Measurements from ENCODE around the gene FGFRL1. TPM values are rescaled to one million over a fixed set of nuclear protein-coding genes. Genes with fewer than 3 reads are reported as not detected.
A peak's percentile ranks its signal among the peaks of the same experiment; 100 is the strongest.

FGFRL1 gene
- total RNA-seq, 1 donor from 2014 or later = 2.3 TPM

DNA sequence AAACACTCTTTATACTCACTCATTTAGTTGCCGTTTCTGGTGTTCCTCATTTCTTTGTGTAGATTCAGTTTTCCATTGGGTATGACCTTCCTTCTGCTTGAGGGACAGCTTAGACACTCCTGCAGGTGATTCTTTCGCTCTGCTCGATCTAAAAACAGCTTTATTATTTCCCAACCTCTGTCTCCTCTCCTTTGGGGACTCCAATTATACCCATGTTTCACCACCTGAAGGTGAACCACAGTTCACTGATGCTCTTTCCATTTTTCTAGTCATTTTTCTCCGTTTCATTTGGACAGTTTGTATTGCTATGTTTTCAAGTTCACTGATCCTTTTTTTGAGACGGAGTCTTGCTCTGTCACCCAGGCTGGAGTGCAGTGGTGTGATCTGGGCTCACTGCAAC, 4.6 kb upstream of the FGFRL1 start:
- no peak for DNase-seq

DNA sequence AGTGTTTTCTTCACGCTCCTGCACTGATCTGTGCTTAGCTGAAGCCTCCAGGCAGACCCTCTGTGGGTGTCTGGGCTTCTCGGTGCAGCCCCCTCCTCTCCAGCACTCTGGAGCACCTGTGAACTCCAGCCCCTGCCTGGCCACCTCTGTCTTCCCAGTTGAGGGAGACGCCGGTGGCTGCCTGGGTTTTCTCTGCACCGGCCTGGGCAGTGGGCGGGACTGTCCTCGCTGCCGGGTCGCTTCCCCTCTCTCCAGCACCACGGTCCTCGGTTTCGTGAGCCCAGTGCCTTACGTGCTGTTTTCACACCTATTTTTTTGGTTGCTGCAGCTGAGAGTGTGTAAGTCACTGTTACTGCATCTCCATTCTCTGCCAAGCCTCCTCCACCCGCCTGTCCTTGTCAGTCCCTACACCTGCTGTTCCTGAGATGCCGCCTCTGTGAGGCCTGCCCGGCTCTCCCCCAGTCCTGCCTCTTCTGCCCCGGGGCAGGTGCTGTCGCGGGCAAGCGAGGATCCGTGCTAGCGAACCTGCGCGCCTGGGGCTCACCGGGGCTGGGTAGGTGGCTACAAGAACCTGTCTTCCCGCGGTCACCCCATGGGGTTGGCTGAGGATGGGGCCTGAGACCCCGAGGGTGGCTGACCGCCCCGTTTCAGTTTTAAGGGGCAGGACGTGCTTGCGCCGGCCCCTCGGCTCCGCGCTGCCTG, 2.4 kb upstream of the FGFRL1 start:
- DNase-seq = no peak

DNA sequence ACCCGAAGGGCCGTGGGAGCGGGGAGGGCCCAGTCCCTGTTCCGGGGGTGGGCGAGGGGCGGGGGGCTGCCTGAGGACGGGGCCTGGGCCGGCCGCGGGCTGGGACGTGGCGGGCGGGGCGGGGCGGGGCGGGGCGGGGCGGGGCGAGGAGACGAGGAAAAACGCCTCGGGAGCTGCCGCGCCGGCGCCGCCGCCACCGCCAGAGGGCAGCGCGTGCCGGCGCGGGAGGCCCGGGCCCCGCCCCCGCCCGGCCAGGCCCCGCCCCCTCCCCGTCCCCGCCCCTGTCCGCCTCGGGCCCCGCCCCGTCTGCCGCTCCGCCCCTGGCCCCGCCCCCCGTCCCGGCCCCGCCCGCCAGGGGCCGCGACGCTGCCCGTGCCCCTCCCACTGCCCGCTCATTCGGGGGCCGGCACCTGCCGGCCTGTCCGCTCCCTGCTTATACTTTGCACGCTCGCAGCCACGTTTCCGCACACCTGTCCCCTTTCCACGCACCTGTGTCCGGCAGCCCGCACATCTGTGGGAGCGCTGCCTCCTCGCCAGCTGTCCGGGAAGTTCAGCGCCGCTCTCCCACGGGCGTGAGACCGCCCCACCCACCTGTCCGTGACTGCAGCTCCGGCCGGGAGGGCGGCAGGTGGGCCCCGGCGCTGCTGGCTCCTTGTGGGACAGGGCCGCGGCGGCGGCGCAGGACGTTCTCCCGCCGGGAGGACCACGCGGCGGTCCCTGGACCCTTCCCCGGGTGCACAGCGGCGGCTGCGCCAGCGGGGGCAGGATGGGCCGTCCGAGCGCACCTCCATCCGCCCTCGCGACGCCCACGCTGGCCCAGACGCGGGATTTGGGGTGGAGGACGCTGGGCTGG, 1.7 kb upstream of the FGFRL1 start:
- peak; percentile 44 for DNase-seq

DNA sequence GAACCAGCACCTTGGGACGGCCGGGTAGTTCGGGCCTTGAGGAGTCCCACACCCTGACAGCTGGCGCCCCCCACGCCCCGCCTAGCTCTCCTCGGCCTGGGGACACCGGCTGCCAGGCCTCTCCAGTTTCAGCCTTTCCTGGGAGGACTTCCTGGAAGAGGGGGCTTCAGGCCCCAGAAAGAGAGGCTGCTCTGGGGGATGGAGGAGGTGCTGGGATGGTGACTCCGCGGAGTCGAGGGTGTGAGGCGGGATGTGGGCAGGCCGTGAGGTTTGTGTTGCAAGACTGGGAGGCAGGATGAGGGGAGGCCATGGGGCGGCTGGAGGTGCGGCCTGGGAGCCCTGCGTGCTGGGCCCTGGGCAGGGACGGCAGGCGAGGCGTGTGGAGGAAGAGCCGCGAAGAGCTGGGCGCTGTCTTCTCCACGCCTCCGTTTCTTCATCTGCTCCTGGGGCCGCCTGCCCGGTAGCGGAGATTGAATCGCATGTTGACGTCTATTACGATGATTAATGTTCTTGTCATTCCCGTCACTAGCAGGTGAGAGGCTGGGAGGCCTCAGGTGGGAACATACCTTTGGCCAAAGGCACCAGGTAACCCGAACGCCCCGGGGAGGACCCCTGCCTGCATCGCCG, 918 bp upstream of the FGFRL1 start:
- peak; percentile 20 for DNase-seq

DNA sequence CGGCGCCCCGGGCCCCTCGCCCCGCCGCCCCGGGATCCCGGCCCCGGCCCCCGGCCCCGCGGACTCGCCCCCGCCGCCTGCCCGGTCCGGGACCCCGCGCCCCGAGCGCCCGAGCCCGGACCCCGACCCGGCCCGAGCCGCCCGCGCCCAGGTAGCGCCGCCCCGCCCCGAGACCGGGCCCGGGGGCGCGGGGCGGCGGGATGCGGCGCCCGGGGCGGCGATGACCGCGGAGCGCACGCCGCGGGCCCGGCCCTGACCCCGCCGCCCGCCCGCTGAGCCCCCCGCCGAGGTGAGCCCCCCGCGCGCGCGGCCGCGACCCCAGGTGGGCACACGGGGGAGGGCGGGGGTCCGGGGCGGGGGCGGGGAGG, 224 bp downstream of the FGFRL1 start:
- DNase-seq = no peak

DNA sequence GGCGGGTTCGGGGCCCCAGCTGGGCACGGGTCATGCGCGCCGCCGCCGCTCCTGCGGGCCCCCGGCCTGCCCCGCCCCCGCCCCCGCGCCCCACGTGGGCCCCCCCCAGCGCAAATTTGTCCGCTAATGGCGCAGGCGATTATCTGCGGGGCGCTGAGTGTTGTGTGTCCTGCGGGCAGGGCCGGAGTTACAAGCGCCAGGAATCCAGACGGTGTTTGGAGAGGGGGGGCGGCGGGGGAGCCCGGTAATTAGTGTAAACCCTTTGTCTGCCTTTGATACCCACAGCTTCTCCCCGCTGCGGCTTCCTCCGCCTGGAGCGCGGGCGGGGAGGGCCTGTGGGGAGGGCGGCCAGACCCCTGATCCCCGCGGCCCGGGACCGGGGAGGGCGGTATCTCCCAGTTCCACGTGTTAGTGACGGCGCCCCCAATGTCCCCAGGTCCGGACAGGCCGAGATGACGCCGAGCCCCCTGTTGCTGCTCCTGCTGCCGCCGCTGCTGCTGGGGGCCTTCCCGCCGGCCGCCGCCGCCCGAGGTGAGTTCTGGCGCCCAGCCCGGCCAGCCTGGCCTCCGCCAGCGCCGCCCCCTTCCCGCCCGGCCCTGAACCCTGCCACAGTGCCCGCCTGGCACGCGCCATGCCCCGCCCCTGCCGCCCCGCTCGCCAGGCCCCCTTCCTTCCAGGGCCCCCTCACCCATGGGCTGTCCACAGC, 761 bp downstream of the FGFRL1 start:
- DNase-seq = no peak

DNA sequence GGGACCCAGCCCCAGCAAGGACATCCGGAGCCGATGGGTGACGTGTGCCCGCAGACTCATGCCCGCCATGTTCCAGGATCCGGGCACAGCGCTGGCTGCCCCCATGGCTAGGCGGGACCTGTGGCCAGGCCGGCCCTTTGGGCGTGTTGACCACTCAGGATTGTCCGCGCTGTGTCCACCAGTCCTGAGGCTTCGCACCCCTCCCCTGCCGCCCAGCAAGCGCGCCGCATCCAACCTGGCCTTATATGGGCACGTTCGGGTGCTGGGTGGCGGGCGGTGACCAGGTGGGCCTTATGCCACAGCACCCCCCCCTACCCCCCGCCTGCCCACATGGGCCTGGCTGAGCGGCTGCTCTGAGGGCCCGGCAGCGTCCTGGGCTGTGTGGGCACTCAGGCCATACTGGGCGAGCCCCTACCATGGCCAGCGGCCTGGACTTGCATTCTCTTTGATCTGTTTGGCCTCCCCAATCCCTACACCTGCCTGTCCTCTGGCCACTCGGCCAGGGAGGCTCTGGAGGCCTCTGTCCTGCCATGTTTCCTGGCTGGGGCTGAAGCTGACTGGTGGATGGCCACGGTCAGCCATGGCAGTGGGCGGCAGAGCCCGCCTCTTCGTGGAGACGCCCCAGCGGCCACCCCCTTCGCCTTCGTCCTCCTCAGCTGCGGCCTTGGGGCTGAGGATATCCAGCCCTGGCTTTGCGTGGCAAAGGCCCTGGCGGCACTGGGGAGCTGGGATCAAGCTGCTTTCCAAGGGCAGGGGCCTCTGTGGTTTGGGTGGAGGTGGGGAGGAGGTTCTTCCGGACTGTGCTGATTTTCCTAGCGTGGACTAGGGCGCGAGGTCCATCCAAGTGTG, 2.0 kb downstream of the FGFRL1 start:
- DNase-seq = no peak

DNA sequence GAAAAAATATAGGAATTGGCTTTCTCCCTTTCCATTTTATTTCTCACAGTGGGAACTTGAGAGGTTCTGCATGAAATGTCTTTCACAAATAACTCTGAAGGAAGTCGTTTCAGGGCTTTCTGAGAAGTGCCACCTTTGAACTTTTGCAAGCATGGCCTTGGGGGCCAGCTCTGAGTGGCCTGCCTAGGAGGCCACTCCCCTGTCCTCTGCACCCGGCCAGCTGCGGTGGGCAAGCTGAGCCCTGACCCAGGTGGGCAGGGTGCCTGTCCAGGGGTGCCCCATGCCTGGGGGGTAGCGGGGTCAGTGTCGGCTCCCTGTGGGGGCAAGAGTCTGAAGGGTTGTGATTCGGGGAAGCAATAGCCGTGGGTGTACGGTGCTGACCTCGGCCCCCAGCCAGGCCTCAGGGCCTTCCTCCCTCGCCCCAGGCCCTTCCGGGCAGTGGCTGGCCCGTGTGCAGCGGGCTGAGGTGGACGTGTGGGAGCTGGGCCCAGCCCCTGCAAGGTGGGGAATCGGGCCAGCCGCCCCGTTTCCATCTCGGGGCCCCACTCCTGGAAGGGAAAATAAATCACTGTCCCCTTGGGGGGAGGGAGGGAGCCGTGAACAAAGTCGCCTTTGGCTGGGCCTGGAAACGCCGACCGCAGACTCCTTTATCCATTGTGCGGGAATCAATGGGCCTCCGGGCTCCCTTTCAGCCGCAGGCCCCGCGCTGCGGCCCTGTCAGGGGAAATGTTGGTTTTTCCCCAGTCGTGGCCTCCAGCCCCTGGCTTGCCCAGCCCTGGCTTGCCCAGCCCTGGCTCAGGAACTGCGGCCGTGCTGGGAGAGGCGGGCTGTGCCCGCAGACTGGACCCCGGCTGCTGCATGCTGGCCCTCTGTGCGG, 3.1 kb downstream of the FGFRL1 start:
- DNase-seq = peak; percentile 61

DNA sequence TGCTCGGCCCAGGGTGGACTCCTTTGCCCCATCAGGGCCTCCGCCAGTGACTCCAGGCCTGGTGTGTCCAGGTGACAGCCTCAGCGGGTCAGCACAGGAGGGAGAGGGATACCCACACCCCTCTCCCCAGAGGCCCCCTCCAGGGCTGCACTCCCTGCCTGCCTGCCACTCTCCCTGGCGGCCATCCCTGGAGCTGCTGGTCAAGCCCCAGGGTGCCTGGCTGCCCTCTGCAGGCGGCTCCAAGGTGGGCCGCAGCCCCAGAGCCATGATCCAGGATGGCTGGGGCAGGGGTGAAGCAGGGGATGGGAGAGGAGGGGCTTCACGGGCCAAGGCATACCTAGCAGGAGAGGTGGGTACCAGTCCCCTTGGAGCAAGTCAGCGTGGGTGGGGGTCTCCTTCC, 3.8 kb downstream of the FGFRL1 start:
- DNase-seq = no peak

DNA sequence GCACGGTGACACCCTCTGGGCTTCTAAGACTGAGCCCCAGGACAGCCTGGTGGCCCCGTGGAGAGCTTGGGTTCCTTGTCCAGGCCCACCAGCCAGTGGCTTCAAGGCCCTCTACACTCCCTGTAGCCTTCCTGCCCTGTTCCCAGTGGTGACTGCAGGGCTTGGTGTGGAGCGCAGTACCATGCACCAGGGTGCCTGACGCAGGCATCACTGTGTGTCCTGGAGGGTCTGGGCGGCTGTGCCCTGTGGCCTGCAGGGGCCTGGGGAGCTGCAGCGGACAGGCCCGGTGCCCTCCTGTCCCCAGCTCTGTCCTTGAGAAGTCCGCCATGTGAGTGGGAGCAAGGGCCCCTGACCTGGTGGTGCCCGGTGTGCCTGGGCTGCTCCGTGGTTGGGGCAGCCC, 4.3 kb downstream of the FGFRL1 start:
- DNase-seq = no peak

DNA sequence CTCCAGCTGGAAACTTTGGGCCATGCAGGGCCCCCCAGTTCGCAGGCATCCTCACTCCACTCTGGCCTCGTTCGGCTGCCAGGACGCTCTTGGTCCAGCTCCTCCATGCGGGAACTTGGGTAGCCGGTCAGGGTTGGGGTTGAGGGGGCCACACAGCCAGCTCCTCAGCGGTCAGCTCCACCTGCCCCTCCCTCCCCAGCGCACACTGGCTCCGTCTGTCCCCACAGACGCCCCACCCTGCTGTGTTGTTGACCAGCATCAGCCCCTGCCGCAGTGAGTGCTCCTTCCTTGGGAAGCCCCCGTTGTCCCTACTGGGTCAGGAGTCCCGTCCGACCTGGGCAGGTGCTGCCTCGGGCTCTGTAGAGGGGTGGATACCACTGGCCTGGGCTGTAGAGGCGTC, 5.8 kb downstream of the FGFRL1 start:
- DNase-seq = no peak

DNA sequence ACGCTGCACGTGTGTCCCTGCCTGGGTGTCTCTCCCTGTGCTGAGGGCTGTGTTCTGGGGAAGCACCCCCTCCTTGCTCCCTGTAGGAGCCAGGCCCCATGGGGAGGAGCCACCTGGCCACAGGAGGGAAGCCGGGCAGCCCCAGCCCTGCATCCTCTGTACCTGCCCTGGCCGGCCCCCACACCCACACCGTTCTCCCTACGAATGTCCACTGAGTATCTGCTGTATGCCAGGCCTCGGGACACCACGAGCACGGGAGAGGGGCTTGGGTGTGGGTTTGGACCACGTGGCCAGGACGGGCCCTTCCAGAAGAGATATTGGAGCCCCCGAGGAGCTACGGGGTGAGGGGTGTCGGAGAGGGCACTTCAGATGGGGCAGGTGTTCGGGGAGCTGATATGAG, 6.3 kb downstream of the FGFRL1 start:
- DNase-seq = no peak

DNA sequence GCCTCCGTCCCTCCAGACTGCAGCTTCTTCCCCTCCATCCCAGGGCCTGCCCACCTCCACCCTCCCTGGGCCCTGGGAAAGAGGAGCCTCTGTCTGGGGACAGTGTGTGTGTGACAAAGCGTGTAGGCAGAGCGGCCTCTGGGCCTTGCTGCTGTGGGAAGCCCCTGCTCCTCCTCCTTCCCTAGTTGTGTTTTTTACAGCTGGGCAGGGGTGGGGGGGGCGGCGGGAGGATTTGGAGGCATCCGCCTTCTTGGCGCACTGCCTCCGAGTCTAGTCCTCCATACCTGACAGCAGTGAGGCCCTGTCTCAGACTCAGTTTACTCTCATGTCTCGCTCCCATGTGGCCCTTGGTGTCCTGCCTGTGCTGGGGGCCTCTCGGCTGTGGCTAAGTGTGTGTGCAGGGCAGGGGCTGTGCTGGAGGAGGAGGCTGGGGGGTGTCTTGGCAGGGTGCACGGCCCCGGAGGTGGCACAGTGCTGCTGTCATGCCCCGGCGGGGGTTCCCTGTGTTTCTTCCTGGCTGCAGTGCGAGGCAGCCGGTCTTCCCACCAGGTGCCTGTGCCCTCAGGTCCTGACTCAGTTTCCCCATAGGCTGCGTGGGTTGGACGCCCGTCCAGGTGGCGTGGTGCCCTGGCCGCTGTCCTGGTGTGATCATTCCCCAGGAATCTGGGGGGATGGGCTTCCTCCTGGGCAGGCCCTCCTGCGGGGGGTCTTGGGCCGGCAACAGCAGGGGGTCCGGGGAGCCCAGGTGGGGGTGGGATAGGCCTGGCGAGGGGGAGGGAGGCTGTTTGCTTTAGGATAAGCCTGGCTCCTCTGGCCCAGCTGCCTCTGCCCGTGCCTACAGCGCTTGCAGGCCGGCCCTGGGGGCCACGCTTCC, 7.0 kb downstream of the FGFRL1 start:
- no peak for DNase-seq

DNA sequence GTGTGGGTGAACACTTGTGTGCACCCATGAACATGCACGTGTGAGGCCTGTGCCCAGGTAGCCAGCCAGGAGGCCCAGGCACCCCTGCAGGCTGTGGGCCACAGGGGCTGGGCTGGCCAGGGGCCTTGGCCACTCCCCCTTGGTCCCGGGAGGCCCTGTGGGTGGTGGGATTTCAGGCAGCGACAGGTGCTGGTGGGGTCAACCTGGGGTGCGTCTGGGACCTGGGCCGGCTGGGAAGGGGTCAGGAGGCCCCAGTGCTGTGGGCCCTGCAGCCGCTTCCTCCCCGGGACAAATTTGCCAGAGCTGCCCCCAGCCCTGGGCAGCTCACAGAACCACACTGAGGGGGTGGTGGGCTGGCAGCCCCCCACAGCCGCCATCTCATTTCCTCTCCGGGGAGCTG, 7.9 kb downstream of the FGFRL1 start:
- no peak for DNase-seq

DNA sequence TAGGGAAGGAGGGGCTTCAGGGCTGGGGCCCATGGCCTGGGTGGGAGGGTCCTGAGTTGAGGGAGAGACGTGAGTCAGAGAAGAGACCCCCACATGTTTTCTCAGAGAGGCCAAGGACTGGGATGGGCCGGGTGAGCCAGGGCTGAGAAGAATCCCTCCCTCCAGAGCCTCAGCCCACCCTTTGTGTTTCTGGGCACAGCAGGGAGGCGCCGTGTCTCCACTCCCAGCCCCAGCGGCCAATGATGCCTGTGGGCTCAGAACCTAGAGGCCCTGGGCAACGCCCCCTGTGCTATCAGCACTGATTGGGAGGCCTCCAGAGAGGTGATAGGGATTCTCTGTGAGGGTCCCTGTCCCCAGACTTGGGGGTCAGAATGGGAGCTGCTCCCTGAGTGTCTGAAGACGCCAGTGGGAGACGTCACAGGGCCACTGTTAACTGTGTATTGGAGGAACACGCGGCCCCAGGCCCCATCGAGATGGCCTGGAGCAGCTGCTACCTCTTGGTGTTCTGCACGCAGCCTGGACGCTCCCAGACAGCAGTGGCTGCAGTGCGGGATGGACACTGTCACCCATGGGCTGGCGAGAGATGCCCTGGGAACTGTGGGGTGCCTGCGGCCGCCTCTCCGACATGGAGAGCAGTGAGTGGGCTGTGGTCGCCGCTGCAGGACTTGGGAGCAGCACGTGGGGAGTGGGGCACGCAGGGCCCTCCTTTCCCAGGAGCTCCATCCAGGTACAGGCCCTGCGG, 8.5 kb downstream of the FGFRL1 start:
- no peak for DNase-seq

DNA sequence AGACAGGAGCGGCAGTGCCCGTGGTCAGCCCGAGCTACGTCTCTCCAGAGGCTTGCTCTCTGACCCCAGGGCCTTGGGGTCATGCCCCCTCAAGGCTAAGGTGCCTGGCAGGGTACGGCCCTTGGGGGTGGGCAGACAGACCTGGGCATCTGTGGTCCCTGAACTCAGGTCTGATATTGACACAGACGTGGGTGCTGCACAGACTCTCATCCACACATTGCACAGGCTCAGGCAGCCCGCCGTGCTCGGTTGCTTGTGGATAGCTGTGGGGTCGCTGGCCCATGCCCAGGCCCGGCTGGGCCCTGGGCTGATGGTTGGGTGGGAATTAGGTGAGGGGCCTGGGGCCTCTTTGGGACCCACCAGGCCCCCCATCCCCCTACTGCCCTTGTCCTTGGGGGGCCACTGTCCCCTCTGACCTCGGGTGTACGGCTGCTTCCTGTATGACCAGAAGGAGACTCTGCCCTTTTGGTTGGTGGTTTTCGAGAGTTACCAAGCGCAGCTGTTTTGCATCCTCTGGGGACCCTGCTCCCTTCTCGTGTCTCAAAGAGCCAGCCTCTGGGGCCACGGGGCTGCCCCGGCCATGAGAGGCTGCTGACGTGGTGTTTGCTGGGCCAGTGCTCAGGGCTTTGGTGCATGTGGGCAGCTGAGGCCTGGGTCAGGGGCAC, 10.1 kb downstream of the FGFRL1 start:
- DNase-seq = no peak

DNA sequence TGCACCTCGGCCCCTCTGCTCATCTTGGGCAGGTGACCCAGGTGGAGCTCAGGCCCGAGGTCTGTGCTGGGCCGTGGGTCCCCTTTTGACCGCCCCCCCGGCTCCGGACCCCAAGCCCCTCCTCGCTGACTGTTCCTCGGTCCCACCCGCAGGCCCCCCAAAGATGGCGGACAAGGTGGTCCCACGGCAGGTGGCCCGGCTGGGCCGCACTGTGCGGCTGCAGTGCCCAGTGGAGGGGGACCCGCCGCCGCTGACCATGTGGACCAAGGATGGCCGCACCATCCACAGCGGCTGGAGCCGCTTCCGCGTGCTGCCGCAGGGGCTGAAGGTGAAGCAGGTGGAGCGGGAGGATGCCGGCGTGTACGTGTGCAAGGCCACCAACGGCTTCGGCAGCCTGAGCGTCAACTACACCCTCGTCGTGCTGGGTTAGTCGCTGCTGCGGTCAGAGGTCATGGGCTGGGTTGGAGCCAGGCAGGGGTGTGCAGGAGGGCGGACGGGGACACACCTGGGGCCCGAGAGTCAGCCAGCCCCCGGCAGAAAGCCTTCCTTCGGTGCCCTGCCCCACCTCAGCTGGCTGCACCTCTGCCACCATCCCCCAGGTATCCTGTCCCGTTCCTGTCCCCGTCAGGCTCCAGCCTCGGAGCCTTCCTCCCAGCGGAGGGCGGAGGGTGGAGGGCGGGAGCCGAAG, 10.8 kb downstream of the FGFRL1 start:
- DNase-seq = no peak

DNA sequence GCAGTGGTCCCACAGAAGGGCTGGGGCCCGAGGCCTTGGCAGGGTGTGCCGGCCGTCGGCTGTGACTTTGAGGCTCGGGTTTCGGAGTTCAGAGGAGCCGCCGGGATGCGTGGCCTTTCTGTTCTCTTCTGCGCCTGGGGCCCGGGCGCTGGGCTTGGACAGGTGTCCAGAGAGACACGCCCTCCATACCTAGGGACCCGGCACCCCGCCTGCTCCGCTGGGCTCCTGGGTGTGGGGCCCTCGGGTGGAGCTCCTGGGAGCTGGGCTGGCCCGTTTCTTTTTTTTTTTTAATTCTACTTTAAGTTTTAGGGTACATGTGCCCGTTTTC, 11.3 kb downstream of the FGFRL1 start:
- DNase-seq = no peak
